Endothelial cell of umbilical vein (primary cell): Measurements from ENCODE around the gene C11orf24.

Source experiments
- EZH2 ChIP-seq: IDR thresholded peaks from 2 replicates; pipeline ENCODE4 v1.6.1; 2012; ENCODE audit warnings: borderline replicate concordance, low read depth, mild to moderate bottlenecking, moderate library complexity, low read length, inconsistent platforms; ENCODE audit not compliant: severe bottlenecking
- FOS ChIP-seq: IDR thresholded peaks from 2 replicates; pipeline ENCODE4 v1.6.1; 2011; ENCODE audit warnings: mild to moderate bottlenecking, low read length, moderate library complexity, borderline replicate concordance; ENCODE audit not compliant: insufficient read depth
- GATA2 ChIP-seq: IDR thresholded peaks from 2 replicates; pipeline ENCODE4 v1.7.0; 2011; ENCODE audit warnings: low read depth, mild to moderate bottlenecking, moderate library complexity, mixed read lengths, low read length; ENCODE audit not compliant: insufficient read length, insufficient read depth
- JUN ChIP-seq: IDR thresholded peaks from 2 replicates; pipeline ENCODE4 v1.6.1; 2011; ENCODE audit warnings: borderline replicate concordance, low read depth; ENCODE audit not compliant: insufficient read length, insufficient read depth
- MYC ChIP-seq: IDR thresholded peaks from one replicate; pipeline ENCODE4 v1.6.1; 2011; ENCODE audit warnings: mild to moderate bottlenecking, low read depth, low read length
- POLR2A ChIP-seq: IDR thresholded peaks from 2 replicates; pipeline ENCODE4 v1.6.1; 2012; ENCODE audit warnings: low read depth, mild to moderate bottlenecking, control low read depth, low read length
- POLR2AphosphoS5 ChIP-seq: IDR thresholded peaks from 2 replicates; pipeline ENCODE4 v1.6.1; 2012; ENCODE audit warnings: low read depth, mild to moderate bottlenecking, control low read depth, low read length, moderate library complexity; ENCODE audit not compliant: insufficient read depth
- TF ChIP-seq, protein P1 (sequence below): IDR thresholded peaks from 2 replicates; pipeline ENCODE4 v1.6.1; 2011; ENCODE audit not compliant: insufficient read depth, insufficient read length
- TF ChIP-seq, protein P2 (sequence below), 2 donors: IDR thresholded peaks; 1 replicate in 1 of 2; 2 replicates in 1 of 2; pipeline ENCODE4 v1.5.1; 2011; ENCODE audit warnings: low read length in 2 of 2, mild to moderate bottlenecking in 2 of 2, moderate library complexity in 2 of 2, control low read depth in 1 of 2, inconsistent platforms in 1 of 2, low read depth in 1 of 2; ENCODE audit not compliant: insufficient read depth in 1 of 2; ENCODE audit errors: extremely low read depth in 1 of 2

DNA sequence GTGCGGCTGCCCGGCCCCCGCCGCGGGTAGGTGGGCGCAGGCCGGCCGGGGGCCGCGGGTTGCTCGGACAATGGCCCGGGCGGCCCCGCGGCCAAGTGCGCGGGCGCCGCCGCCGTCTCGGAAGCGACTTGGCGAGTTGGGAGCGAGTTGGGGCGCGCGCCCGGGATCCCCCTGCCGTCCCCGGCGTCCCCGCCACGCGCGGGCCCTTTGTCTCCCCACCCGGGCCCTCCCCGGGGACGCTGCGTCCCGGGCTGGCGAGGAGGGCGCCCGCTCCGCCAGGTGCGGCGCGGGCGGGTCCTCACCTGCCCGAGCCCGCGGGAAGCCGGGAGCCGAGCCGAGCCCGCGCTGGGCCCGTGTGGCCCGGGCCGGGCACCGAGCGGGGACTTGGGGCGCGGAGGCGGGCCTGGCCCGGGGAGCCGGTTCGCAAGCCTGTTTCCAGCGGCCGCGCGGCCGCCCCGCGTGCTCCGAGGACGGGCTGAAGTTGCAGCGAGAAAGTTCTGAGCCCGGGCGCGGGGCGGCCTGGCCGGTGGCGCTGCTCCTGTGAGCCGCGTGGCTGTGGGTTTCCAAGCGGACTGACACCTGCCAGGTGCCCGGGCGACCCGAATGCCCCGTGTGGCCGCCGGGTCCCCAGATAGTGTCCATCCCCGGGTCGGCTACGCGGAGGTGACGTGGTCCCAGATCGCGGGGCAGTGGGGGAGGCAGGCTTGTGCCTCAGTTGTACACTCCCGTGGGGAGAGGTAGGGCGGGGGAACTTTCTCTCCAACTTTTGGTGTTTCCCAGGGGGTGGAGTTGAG is 41.2 kb upstream of the C11orf24 start:
- TF ChIP-seq POLR2AphosphoS5 (no peak), EZH2 (no peak), POLR2A (peak; percentile 39), JUN (no peak), MYC (no peak), FOS (no peak), GATA2 (no peak)
- TF ChIP-seq, protein P1, sequence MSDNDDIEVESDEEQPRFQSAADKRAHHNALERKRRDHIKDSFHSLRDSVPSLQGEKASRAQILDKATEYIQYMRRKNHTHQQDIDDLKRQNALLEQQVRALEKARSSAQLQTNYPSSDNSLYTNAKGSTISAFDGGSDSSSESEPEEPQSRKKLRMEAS: no peak
- TF ChIP-seq, protein P2, sequence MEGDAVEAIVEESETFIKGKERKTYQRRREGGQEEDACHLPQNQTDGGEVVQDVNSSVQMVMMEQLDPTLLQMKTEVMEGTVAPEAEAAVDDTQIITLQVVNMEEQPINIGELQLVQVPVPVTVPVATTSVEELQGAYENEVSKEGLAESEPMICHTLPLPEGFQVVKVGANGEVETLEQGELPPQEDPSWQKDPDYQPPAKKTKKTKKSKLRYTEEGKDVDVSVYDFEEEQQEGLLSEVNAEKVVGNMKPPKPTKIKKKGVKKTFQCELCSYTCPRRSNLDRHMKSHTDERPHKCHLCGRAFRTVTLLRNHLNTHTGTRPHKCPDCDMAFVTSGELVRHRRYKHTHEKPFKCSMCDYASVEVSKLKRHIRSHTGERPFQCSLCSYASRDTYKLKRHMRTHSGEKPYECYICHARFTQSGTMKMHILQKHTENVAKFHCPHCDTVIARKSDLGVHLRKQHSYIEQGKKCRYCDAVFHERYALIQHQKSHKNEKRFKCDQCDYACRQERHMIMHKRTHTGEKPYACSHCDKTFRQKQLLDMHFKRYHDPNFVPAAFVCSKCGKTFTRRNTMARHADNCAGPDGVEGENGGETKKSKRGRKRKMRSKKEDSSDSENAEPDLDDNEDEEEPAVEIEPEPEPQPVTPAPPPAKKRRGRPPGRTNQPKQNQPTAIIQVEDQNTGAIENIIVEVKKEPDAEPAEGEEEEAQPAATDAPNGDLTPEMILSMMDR (IDR thresholded peaks at IDR 0.05; ENCODE audit: extremely low read depth in 1 of 2, insufficient read depth in 1 of 2, low read depth in 1 of 2, low read length in 2 of 2): no peak
